ENCODE results near the gene DNAJB5. TPM values are rescaled to one million over a fixed set of nuclear protein-coding genes. Genes with fewer than 3 reads are reported as not detected.

The DNAJB5 gene
- total RNA-seq, 1 experiment from 2014 or later = 3.4 TPM

- peaks cover 23% of the 10 kb centered on the region for H3K27me3 Mint-ChIP-seq (ENCODE audit: insufficient read depth, unreplicated experiment)
- no peaks in the 10 kb centered on the region for H3K4me1 Mint-ChIP-seq (ENCODE audit: low read depth, unreplicated experiment)
- no peaks in the 10 kb centered on the region for H3K36me3 Mint-ChIP-seq (ENCODE audit: insufficient read depth, unreplicated experiment)
- peak in 1 of 2 experiments; percentile 30 for DNase-seq
- no peaks in the 10 kb centered on the region for H3K36me3 ChIP-seq (ENCODE audit: control insufficient read depth, insufficient read depth, low read length)
- POLR2A ChIA-PET = no interaction called here
- TF ChIP-seq, protein P1, sequence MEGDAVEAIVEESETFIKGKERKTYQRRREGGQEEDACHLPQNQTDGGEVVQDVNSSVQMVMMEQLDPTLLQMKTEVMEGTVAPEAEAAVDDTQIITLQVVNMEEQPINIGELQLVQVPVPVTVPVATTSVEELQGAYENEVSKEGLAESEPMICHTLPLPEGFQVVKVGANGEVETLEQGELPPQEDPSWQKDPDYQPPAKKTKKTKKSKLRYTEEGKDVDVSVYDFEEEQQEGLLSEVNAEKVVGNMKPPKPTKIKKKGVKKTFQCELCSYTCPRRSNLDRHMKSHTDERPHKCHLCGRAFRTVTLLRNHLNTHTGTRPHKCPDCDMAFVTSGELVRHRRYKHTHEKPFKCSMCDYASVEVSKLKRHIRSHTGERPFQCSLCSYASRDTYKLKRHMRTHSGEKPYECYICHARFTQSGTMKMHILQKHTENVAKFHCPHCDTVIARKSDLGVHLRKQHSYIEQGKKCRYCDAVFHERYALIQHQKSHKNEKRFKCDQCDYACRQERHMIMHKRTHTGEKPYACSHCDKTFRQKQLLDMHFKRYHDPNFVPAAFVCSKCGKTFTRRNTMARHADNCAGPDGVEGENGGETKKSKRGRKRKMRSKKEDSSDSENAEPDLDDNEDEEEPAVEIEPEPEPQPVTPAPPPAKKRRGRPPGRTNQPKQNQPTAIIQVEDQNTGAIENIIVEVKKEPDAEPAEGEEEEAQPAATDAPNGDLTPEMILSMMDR (IDR thresholded peaks at IDR 0.05; ENCODE audit: insufficient read depth in 1 of 2, low read depth in 1 of 2, low read length in 1 of 2, severe bottlenecking in 1 of 2, unreplicated experiment in 1 of 2) = no peak
- H3K4me1 ChIP-seq = 0 out of 2 replicates have a peak, but pooled peaks cover 3% of the 10 kb centered on the region
- no peaks in the 10 kb centered on the region for H3K9me3 ChIP-seq
- BruUV-seq (replicated peaks) = no TSS peak
- no peaks in the 10 kb centered on the region for H3K9me3 Mint-ChIP-seq (ENCODE audit: unreplicated experiment)
- H3K27me3 ChIP-seq (replicated peaks; ENCODE audit: control insufficient read depth, insufficient read depth, low read length) = peaks cover 3% of the 10 kb centered on the region
- H3K4me3 ChIP-seq (ENCODE audit: low read depth, low read length) = peak within 1 kb of the TSS; percentile 30
- CTCF ChIA-PET = no interaction called here
- peak within 1 kb of the TSS; percentile 64 for H3K4me3 Mint-ChIP-seq (ENCODE audit: unreplicated experiment)
- intact Hi-C loops (cut with micrococcal nuclease; ENCODE audit: unreplicated experiment) = loop anchor here (1.0 kb wide), 1 partner anchor 58 kb away; no protein-coding TSS in a partner anchor
- no peak within 1 kb of the TSS for H3K27ac Mint-ChIP-seq (ENCODE audit: unreplicated experiment)
Measured at GRCh38 chr9:34957492-34958410, 31.8 kb upstream of the DNAJB5 start, which contains the start of gene PHF24. Gene PHF24 (plus strand): TSS chr9:34958285. CDS start chr9:34971299, 13,014 bp downstream.

DNA sequence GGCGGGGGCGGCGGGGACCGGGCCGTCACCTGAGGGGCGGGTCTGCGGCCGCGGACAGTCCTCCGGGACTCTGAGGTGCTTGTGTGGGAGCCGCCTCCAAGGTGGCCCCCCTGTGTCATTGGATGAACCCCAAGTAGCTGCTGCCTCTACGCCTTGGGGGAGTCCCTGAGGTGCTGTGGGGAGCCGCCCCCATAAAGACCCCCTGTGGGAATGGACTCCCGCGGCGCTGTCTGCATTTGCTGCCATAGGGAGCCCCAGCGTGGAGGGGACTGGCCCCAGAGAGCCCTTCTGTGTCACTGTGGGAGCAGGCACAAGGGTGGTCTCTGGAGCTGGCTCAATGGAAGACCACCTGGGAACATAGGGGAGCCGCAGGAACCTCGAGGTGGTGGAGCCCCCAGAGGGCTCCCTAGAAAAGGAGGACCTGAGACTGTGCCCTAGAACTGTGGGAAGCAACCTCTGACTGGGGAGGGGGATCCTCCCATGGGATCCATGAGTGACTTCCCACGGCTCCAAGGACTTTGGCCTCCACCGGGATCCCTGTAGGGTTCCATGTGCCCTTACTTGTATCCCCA lies 31.0 kb upstream of the DNAJB5 start:
- peak overlapping the region; percentile 30 for H3K4me3 ChIP-seq (ENCODE audit: low read depth, low read length)
- H3K36me3 Mint-ChIP-seq (ENCODE audit: insufficient read depth, unreplicated experiment) = no peaks in the 10 kb centered on the region
- TF ChIP-seq, protein P1 (IDR thresholded peaks at IDR 0.05; ENCODE audit: insufficient read depth in 1 of 2, low read depth in 1 of 2, low read length in 1 of 2, severe bottlenecking in 1 of 2, unreplicated experiment in 1 of 2) = no peak
- CTCF ChIA-PET = no interaction called here
- no peaks in the 10 kb centered on the region for H3K9me3 Mint-ChIP-seq (ENCODE audit: unreplicated experiment)
- POLR2A ChIA-PET = no interaction called here
- H3K4me3 Mint-ChIP-seq (ENCODE audit: unreplicated experiment) = peak overlapping the region; percentile 33
- H3K27me3 ChIP-seq (replicated peaks; ENCODE audit: control insufficient read depth, insufficient read depth, low read length) = peaks cover 3% of the 10 kb centered on the region
- 0 out of 2 replicates have a peak, but pooled peaks cover 3% of the 10 kb centered on the region for H3K4me1 ChIP-seq
- intact Hi-C loops (cut with micrococcal nuclease; ENCODE audit: unreplicated experiment) = loop anchor here (1.0 kb wide), 1 partner anchor 59 kb away; no protein-coding TSS in a partner anchor
- no peaks in the 10 kb centered on the region for H3K9me3 ChIP-seq
- no peak for DNase-seq
- no peaks in the 10 kb centered on the region for H3K36me3 ChIP-seq (ENCODE audit: control insufficient read depth, insufficient read depth, low read length)
- no peaks in the 10 kb centered on the region for H3K4me1 Mint-ChIP-seq (ENCODE audit: low read depth, unreplicated experiment)
- BruUV-seq (replicated peaks) = no TSS peak
- H3K27me3 Mint-ChIP-seq (ENCODE audit: insufficient read depth, unreplicated experiment) = peaks cover 23% of the 10 kb centered on the region
- H3K27ac Mint-ChIP-seq (ENCODE audit: unreplicated experiment) = no peak overlapping the region

DNA sequence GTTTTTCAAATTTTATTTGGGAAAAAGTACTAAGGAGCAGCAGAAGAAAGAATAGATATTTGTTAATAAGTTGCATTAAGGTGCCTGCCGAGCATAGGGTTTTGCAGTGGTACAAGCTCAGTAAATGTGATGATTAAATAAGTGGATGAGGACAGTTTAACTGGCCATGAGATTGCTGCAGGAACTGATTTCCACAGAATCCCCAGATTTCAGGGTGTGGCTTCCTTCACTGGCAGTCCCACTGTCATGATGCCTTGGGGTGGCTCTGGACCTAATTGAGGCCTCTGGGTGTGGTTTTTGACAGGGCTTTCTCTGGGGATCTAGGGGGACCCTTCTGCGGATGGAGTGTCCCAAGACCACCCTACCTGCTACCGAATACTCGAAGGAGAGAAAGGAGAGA lies 30.1 kb upstream of the DNAJB5 start:
- no peak for DNase-seq
- Mint-ChIP-seq H3K27me3 (ENCODE audit: insufficient read depth, unreplicated experiment) (peaks cover 20% of the 10 kb centered on the region), H3K9me3 (ENCODE audit: unreplicated experiment) (no peaks in the 10 kb centered on the region), H3K4me3 (ENCODE audit: unreplicated experiment) (no peak overlapping the region), H3K4me1 (ENCODE audit: low read depth, unreplicated experiment) (no peaks in the 10 kb centered on the region), H3K27ac (ENCODE audit: unreplicated experiment) (no peak overlapping the region), H3K36me3 (ENCODE audit: insufficient read depth, unreplicated experiment) (no peaks in the 10 kb centered on the region)
- POLR2A ChIA-PET = no interaction called here
- Histone ChIP-seq H3K4me1 (0 out of 2 replicates have a peak, but pooled peaks cover 3% of the 10 kb centered on the region), H3K4me3 (ENCODE audit: low read depth, low read length) (no peak overlapping the region), H3K9me3 (no peaks in the 10 kb centered on the region), H3K36me3 (ENCODE audit: control insufficient read depth, insufficient read depth, low read length) (no peaks in the 10 kb centered on the region), H3K27me3 (replicated peaks; ENCODE audit: control insufficient read depth, insufficient read depth, low read length) (peaks cover 3% of the 10 kb centered on the region)
- intact Hi-C loops (cut with micrococcal nuclease; ENCODE audit: unreplicated experiment) = no loop called here
- CTCF ChIA-PET = interaction anchor here (1.0 kb wide), 1 partner anchor 25 kb away, joined by 4 read pairs; no protein-coding TSS in a partner anchor
- BruUV-seq (replicated peaks) = no TSS peak
- TF ChIP-seq, protein P1 (IDR thresholded peaks at IDR 0.05; ENCODE audit: insufficient read depth in 1 of 2, low read depth in 1 of 2, low read length in 1 of 2, severe bottlenecking in 1 of 2, unreplicated experiment in 1 of 2) = no peak
